ENCODE results near the gene PEF1.

Gene PEF1

GRCh38 chr1:31644560-31645273 is at the start of gene PEF1:
PEF1 (minus strand) TSS chr1:31644876; CDS start chr1:31644864, 12 bp downstream.
- peak; percentile 96 to 97 for DNase-seq

DNA sequence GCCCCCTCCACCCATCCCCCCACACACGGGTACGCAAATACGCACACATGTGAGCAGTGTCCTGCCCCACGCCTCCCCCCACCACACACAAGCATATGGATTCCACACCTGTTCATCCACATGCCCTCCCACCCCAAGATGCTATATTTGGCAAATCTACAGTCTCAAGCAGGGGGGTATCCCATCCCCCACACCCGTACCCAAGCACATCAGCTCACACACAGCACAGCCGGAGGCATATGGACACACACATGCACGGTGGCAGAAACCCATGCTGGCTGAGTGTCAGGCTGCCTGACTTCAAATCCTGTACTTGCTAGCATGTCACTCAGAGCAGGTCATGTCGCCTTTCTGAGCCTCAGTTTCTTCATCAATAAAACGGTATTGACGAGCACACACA is 48.6 kb upstream of the PEF1 start:
- no peak for DNase-seq

- no peak for DNase-seq
Observed at GRCh38 chr1:31691951-31692350, 47.3 kb upstream of the PEF1 start.

DNA sequence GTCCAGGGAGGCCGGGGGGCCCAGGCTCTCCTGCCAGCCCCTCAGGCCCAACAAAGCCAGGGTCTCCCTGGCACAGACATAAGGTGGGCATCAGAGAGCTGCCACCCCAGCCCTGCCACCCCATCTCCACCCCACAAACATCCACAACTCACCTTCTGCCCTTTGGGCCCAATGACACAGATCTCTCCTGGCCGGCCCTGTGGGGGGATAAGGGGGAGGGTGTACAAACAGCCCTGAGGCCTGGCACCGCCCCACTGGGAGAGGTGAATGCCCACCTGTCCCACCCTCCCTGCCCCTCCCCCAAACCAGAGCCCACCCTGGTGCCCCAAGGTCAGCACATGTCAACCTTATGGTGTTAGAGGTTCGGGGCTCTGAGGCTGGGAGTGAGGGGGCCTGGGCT is 46.8 kb upstream of the PEF1 start:
- no peak for DNase-seq

GRCh38 chr1:31690921-31691320 is 46.2 kb upstream of the PEF1 start:
- DNase-seq: no peak

- DNase-seq: no peak
Observed at GRCh38 chr1:31689854-31690253, 45.2 kb upstream of the PEF1 start.

- no peak for DNase-seq
Observed at GRCh38 chr1:31689379-31689778, 44.7 kb upstream of the PEF1 start.

GRCh38 chr1:31688233-31688918 is 43.7 kb upstream of the PEF1 start:
- no peak for DNase-seq

DNA sequence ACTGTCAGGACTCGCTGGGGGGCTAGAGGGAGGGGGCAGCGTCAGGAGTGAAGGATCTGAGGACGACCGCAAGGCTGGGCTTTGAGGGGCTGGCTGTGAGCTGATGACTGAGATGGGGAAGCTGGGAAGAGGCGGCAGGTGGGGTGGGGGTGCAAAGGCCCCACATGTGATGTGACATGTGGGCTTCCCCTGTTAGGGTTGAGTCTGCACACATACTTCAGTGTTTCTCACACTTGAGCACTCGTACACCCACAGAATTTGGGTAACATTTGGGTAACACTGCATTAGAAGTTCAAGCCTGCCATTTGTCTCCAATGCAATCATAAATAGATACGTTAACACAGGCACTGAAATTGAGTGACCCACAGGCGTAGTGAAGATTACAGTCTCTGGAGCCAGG is 42.9 kb upstream of the PEF1 start:
- DNase-seq: no peak

DNA sequence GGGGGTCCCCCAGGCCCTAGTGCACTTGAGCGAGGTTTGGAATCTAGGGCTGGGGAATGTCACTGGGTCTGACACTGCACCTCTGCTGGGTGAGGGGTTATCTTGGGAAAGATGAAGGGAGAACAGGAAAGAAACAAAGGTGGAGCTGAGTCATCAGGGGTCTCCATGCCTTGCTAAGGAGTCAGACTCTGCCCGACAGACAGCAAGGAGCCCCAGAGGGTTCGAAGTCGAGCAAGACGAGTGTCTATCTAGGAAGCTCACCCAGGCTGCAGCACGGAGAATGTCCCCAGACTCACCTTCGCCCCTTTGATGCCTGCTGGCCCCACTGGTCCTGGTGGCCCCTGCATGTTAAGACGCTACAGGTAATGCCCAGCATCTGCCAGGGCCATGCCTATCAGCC is 41.1 kb upstream of the PEF1 start:
- no peak for DNase-seq

DNA sequence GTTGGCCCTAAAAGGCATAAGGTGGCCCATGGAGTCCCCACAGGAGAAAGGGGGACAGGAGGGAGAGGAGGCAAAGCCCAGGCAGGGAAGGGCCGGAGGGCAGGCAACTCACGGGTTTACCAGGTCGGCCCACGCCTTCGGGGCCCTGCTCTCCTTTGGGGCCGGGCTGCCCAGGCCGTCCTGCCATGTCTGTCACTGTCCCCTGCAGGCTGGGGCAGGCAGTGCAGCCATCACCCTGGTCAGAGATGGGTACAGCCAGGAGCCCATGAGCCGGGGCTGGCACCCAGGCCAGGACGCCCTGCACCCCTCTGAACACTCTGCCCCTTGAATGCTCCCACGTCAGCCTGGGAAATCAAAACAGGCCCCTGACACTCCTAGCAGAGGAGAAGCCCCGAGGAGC is 39.3 kb upstream of the PEF1 start:
- no peak for DNase-seq

GRCh38 chr1:31681415-31681814 is 36.7 kb upstream of the PEF1 start:
- no peak for DNase-seq

DNA sequence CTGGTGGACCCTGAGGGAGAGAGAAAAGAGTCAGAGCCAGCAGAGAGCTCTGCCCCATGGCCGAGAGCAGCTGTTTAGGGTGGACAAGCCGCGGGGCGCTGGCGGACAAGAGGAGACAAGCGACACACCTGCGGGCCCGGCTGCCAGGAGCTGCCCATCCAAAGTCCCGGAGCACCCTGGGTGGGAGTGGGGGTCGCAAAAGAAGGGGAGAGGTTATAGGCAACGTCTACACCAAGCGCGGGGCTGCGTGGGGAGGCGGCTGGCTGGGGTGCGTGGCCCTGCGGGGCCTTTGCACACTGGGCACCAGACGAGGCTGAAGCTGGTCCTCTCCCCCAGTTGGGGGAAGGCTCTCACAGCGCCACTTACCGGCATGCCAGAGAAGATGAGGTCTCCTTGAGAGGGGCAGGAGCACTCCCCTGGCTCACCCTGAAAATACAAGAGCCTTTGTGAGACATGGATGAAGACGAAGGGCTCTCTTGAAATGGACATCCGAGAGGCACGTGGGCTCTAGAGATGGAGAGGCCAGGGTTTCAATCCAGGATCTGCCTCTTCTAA is 35.1 kb upstream of the PEF1 start:
- no peak for DNase-seq

- no peak for DNase-seq
Observed at GRCh38 chr1:31679091-31679490, 34.4 kb upstream of the PEF1 start.

- no peak for DNase-seq
Observed at GRCh38 chr1:31678681-31679080, 34.0 kb upstream of the PEF1 start.

GRCh38 chr1:31677949-31678348 is 33.3 kb upstream of the PEF1 start:
- DNase-seq: no peak

- DNase-seq: no peak
Observed at GRCh38 chr1:31677401-31677800, 32.7 kb upstream of the PEF1 start.

DNA sequence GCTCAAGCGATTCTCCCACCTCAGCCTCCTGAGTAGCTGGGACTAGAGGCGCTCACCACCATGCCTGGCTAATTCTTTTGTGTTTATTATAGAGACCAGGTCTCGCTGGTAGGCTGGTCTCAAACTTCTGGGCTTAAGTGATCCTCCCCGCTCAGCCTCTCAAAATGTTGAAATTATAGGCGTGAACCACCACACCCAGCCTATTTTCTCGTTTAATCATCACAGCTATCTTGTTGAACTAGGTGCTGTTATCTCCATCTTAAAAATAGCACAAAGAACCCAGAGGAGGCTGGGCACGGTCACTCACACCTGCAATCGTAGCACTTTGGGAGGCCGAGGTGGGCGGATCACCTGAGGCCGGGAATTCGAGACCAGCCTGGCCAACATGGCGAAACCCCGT is 31.1 kb upstream of the PEF1 start:
- DNase-seq: no peak

DNA sequence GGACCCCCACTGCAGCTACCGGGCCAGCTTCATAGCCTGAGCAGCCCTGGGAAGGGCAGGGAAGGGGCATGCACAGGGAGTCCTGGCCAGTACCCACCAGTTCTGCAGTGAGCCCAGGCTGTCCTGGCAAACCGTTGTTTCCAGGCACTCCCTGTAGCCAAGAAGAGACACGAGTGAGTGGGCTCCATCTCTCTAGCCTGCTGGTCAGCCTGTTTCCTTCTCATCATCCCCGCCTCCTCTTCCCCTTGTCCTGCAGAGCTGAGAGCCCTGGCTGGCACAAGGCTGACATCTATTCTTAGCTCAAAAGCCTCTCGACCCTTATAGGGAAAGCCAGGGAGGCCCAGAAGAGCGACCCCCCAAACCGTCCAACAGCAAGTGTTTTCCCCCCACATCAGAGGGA is 30.5 kb upstream of the PEF1 start:
- DNase-seq: no peak

DNA sequence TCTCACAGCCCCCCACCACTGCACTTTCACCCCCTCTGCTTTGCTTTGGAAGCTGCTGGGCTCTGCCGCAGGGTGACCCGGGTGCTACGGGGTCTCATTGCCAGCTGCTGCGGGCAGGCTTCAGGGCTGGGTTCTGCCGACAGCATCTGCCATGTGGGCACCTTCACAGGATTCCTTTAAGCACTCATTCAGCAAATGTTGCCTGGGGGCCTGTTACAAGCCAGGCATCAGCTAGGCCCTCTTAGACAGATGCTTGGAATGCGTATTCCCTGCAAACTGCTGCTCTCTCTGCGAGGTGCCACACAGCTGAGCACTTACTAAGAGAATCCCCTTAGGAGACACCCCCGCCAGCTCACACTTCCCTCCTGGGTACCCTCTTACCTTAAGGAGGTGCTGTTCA is 29.9 kb upstream of the PEF1 start:
- DNase-seq: no peak

GRCh38 chr1:31673433-31673832 is 28.8 kb upstream of the PEF1 start:
- no peak for DNase-seq

GRCh38 chr1:31672986-31673385 is 28.3 kb upstream of the PEF1 start:
- DNase-seq: no peak

GRCh38 chr1:31671561-31672201 is 27.0 kb upstream of the PEF1 start:
- no peak for DNase-seq

GRCh38 chr1:31671147-31671546 is 26.5 kb upstream of the PEF1 start:
- DNase-seq: no peak
